Upper lobe of left lung (tissue), 6 donors: ENCODE results near the gene SENP5. TPM values are rescaled to one million over a fixed set of nuclear protein-coding genes. Genes with fewer than 3 reads are reported as not detected.

Source experiments
- ATAC-seq, 2 donors: fragments of 200-7000 bp; cut with Tn5 transposase; one replicate each; pipeline ENCODE4 v1.9.1; 2022; ENCODE audit warnings: mild to moderate bottlenecking in 2 of 2, moderate library complexity in 2 of 2; ENCODE audit not compliant: low FRiP score in 2 of 2
- DNase-seq, 2 donors: peaks; one replicate each; pipeline ENCODE4 v3.0.0-alpha.2; 2019 to 2020
- H3K27ac ChIP-seq, 4 donors: fragments of 200-600 bp; sonication (generic); one replicate each; pipeline ENCODE4 v1.5.1; 2016 to 2019
- H3K27me3 ChIP-seq, 4 donors: fragments of 200-600 bp; sonication (generic); one replicate each; pipeline ENCODE4 v1.5.1; 2017 to 2019
- H3K36me3 ChIP-seq, 4 donors: fragments of 200-600 bp; sonication (generic); one replicate each; pipeline ENCODE4 v1.5.1; 2016 to 2019
- H3K4me1 ChIP-seq, 4 donors: fragments of 200-600 bp; sonication (generic); one replicate each; pipeline ENCODE4 v1.5.1; 2018 to 2019
- H3K4me3 ChIP-seq, 4 donors: fragments of 200-600 bp; sonication (generic); one replicate each; pipeline ENCODE4 v1.5.1; 2017 to 2019; ENCODE audit warnings: mild to moderate bottlenecking in 2 of 4, moderate library complexity in 1 of 4
- H3K9me3 ChIP-seq, 4 donors: fragments of 200-600 bp; sonication (generic); one replicate each; pipeline ENCODE4 v1.5.1; 2018 to 2019
- EP300 ChIP-seq, 4 donors: sonication (generic); formaldehyde crosslinking; IDR thresholded peaks; one replicate each; pipeline ENCODE4 v1.5.1; 2017; ENCODE audit warnings: antibody characterized with exemption in 4 of 4, control low read depth in 2 of 4
- POLR2A ChIP-seq, 4 donors: fragments of 450-650 bp; IDR thresholded peaks; one replicate each; pipeline ENCODE4 v1.5.1; 2016 to 2017; ENCODE audit warnings: antibody characterized with exemption in 4 of 4, mild to moderate bottlenecking in 2 of 4
- POLR2AphosphoS5 ChIP-seq, 2 donors: sonication (generic); formaldehyde crosslinking; IDR thresholded peaks; one replicate each; pipeline ENCODE4 v1.5.1; 2017; ENCODE audit warnings: antibody characterized with exemption in 2 of 2
- WGBS, 2 donors: methylation state at CpG; one replicate each; pipeline ENCODE4 v1.1.5; 2017 to 2018; 5-methylcytosine and 5-hydroxymethylcytosine counted together
- total RNA-seq, 6 donors: library from RNA; depleted of rRNA in 4 of 6; stranded (reverse); fragments of >200 nt in 4 of 6; gene quantifications; one replicate each; pipeline versions ENCODE4 v1.1.0 to v1.2.1, GENCODE V29; 2016 to 2021
- TF ChIP-seq, protein P1 (sequence below), 6 experiments: fragments of 450-650 bp in 4 of 6; fragments of 200-600 bp in 2 of 6; sonication (generic) in 2 of 6; IDR thresholded peaks; one replicate each; pipeline ENCODE4 v1.5.1; 2016 to 2019; ENCODE audit warnings: antibody characterized with exemption in 6 of 6
- donor health status: DM: no; HTN: no; CAD: no; lungs with moderate emphysema.
- donor health status: DM: no; HTN: yes; CAD: no; lungs with severe emphysema.

The SENP5 gene
- total RNA-seq, 6 donors from 2014 or later, result 25.8 to 67.1 (median 41.5) TPM

GRCh38 chr3:196915375-196915774 lies 47.7 kb downstream of the SENP5 start:
- Histone ChIP-seq H3K4me1 (no peaks in the 10 kb centered on the region), H3K27ac (no peak overlapping the region), H3K4me3 (no peak overlapping the region), H3K9me3 (no peaks in the 10 kb centered on the region), H3K36me3 (peaks cover 0 to 30% (median 12%) of the 10 kb centered on the region in 4 donors), H3K27me3 (no peaks in the 10 kb centered on the region)
- WGBS, 2 donors, result 73 to 88% methylated on average over 3 of the region's 3 CpGs
- TF ChIP-seq POLR2A (IDR thresholded peaks at IDR 0.05), result no peak
- DNase-seq (peak in 1 of 2 donors; percentile 34), ATAC-seq (peak in 1 of 2 donors; percentile 37)

GRCh38 chr3:196916221-196916620 lies 48.5 kb downstream of the SENP5 start:
- no peak overlapping the region for H3K27ac ChIP-seq
- no peak for DNase-seq

DNA sequence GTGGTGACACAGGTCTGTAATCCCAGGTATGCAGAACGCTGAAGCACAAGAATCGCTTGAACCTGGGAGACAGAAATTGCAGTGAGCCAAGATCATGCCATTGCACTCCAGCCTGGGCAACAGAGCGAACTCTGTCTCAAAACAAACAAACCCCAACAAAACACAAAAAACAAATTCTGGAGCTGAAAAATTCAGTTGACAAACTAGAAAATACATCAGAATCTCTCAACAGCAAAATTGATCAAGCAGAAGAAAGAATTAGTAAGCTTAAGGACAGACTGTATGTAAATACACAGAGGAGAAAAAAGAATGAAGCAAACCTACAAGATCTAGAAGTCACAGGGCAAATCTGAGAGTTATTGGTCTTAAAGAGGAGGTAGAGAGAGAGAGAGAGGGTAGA lies 49.3 kb downstream of the SENP5 start:
- ATAC-seq, result no peak
- no peak for DNase-seq
- Histone ChIP-seq H3K27me3 (no peaks in the 10 kb centered on the region), H3K4me3 (no peak overlapping the region), H3K9me3 (no peaks in the 10 kb centered on the region), H3K27ac (no peak overlapping the region), H3K36me3 (peaks cover 0 to 31% (median 12%) of the 10 kb centered on the region in 4 donors), H3K4me1 (no peaks in the 10 kb centered on the region)
- 98 to 99% methylated on average over 3 of the region's 3 CpGs for WGBS, 2 donors
- TF ChIP-seq EP300 (IDR thresholded peaks at IDR 0.05) (no peak), POLR2AphosphoS5 (IDR thresholded peaks at IDR 0.05) (no peak), POLR2A (IDR thresholded peaks at IDR 0.05) (no peak)
- TF ChIP-seq, protein P1, sequence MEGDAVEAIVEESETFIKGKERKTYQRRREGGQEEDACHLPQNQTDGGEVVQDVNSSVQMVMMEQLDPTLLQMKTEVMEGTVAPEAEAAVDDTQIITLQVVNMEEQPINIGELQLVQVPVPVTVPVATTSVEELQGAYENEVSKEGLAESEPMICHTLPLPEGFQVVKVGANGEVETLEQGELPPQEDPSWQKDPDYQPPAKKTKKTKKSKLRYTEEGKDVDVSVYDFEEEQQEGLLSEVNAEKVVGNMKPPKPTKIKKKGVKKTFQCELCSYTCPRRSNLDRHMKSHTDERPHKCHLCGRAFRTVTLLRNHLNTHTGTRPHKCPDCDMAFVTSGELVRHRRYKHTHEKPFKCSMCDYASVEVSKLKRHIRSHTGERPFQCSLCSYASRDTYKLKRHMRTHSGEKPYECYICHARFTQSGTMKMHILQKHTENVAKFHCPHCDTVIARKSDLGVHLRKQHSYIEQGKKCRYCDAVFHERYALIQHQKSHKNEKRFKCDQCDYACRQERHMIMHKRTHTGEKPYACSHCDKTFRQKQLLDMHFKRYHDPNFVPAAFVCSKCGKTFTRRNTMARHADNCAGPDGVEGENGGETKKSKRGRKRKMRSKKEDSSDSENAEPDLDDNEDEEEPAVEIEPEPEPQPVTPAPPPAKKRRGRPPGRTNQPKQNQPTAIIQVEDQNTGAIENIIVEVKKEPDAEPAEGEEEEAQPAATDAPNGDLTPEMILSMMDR (IDR thresholded peaks at IDR 0.05), result no peak

More at GRCh38 chr3:196916221-196916620, 48.5 kb downstream of the SENP5 start:
- H3K36me3 ChIP-seq, result peaks cover 0 to 30% (median 12%) of the 10 kb centered on the region in 4 donors
- ATAC-seq, result no peak
- WGBS, 2 donors, result 90 to 100% methylated on average over 1 of the region's 1 CpG
- H3K4me3 ChIP-seq, result no peak overlapping the region
- TF ChIP-seq EP300 (IDR thresholded peaks at IDR 0.05), result no peak
- TF ChIP-seq, protein P1 (IDR thresholded peaks at IDR 0.05), result no peak
- no peak for TF ChIP-seq POLR2A (IDR thresholded peaks at IDR 0.05)
- no peak for TF ChIP-seq POLR2AphosphoS5 (IDR thresholded peaks at IDR 0.05)
- no peaks in the 10 kb centered on the region for H3K27me3 ChIP-seq
- no peaks in the 10 kb centered on the region for H3K4me1 ChIP-seq
- no peaks in the 10 kb centered on the region for H3K9me3 ChIP-seq

- Histone ChIP-seq H3K4me1 (no peaks in the 10 kb centered on the region), H3K36me3 (peaks cover 0 to 42% (median 16%) of the 10 kb centered on the region in 4 donors), H3K4me3 (no peak overlapping the region), H3K9me3 (no peaks in the 10 kb centered on the region), H3K27me3 (no peaks in the 10 kb centered on the region), H3K27ac (no peak overlapping the region)
- DNase-seq (no peak), ATAC-seq (no peak)
- TF ChIP-seq POLR2A (IDR thresholded peaks at IDR 0.05) (no peak), EP300 (IDR thresholded peaks at IDR 0.05) (no peak), POLR2AphosphoS5 (IDR thresholded peaks at IDR 0.05) (no peak)
- TF ChIP-seq, protein P1 (IDR thresholded peaks at IDR 0.05), result no peak
- 83 to 85% methylated on average over 2 of the region's 2 CpGs for WGBS, 2 donors
These were observed 51.2 kb downstream of the SENP5 start for GRCh38 chr3:196918968-196919367.

DNA sequence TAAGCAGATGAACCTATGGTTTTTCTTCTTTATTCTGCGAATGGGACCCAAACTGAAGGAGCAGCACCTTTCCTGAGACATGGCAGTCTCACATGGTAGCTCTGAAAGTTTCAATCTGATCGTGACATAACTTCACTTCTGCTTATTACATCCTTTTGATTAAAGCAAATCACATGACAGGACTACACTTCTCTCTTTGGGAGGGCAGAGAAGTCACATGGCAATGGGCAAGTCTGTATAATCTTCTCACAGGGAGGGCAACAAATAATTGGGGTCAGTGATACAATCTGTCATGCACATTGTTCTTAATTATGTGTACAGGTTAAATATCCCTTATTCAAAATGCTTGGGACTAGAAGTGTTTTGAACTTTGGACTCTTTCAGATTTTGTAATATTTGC lies 53.0 kb downstream of the SENP5 start:
- Histone ChIP-seq H3K27ac (no peak overlapping the region), H3K4me3 (no peak overlapping the region), H3K9me3 (no peaks in the 10 kb centered on the region), H3K36me3 (peaks cover 0 to 35% (median 5%) of the 10 kb centered on the region in 4 donors), H3K27me3 (no peaks in the 10 kb centered on the region), H3K4me1 (no peaks in the 10 kb centered on the region)
- WGBS, 2 donors, result 56 to 60% methylated on average over 2 of the region's 2 CpGs
- TF ChIP-seq POLR2A (IDR thresholded peaks at IDR 0.05) (no peak), EP300 (IDR thresholded peaks at IDR 0.05) (no peak), POLR2AphosphoS5 (IDR thresholded peaks at IDR 0.05) (no peak)
- TF ChIP-seq, protein P1 (IDR thresholded peaks at IDR 0.05), result no peak
- ATAC-seq (peak in 1 of 2 donors; percentile 8), DNase-seq (no peak)
